Natural killer cell treated with Interleukin-12 subunit alpha and Interleukin-12 subunit beta and Interleukin-15 and Interleukin-18, amount 100 ng/mL, for 72 hours (primary cell): ENCODE results near the gene SOBP. TPM values are rescaled to one million over a fixed set of nuclear protein-coding genes. Genes with fewer than 3 reads are reported as not detected.

Source experiments
- ATAC-seq, 2 donors: fragments of 150-1000 bp; cut with Tn5 transposase in 1 of 2; sonication (Bioruptor Pico), chemical (Tn5 transposase) in 1 of 2; 2 replicates each; pipeline ENCODE4 v1.10.0; 2021
- DNase-seq: peaks from one replicate; pipeline ENCODE4 v3.0.0; 2022; ENCODE audit warnings: low spot score
- H3K27ac Mint-ChIP-seq, 2 donors: 1 replicate in 1 of 2; 2 replicates in 1 of 2; pipeline ENCODE4 v1.8.0; 2022; ENCODE audit warnings: mixed read lengths in 2 of 2, mild to moderate bottlenecking in 1 of 2, moderate library complexity in 1 of 2
- H3K27me3 Mint-ChIP-seq, 2 donors: 1 replicate in 1 of 2; 2 replicates in 1 of 2; pipeline ENCODE4 v1.8.0; 2022; ENCODE audit warnings: mixed read lengths in 2 of 2
- H3K36me3 Mint-ChIP-seq: one replicate; pipeline ENCODE4 v1.8.0; 2022; ENCODE audit warnings: mixed read lengths
- H3K4me1 Mint-ChIP-seq, 2 donors: 1 replicate in 1 of 2; 2 replicates in 1 of 2; pipeline ENCODE4 v1.8.0; 2022; ENCODE audit warnings: low read depth in 2 of 2, mixed read lengths in 2 of 2, mild to moderate bottlenecking in 1 of 2
- H3K4me3 Mint-ChIP-seq: one replicate; pipeline ENCODE4 v1.8.0; 2022; ENCODE audit warnings: mixed read lengths
- H3K9me3 Mint-ChIP-seq: 2 replicates; pipeline ENCODE4 v1.8.0; 2022; ENCODE audit warnings: mixed read lengths
- total RNA-seq, 2 donors: library from RNA; stranded (reverse); gene quantifications; one replicate each; pipeline ENCODE4 v1.2.3, GENCODE V29; 2022

The SOBP gene
- total RNA-seq, 2 donors from 2014 or later = 0.05 to 0.84 TPM

GRCh38 chr6:107698146-107698545 is 208.2 kb downstream of the SOBP start:
- no peaks in the 10 kb centered on the region for H3K36me3 Mint-ChIP-seq
- H3K4me1 Mint-ChIP-seq = peaks cover 4 to 11% of the 10 kb centered on the region in 2 donors
- DNase-seq = no peak
- H3K27ac Mint-ChIP-seq = no peak overlapping the region
- no peaks in the 10 kb centered on the region for H3K9me3 Mint-ChIP-seq
- ATAC-seq = no peak
- H3K4me3 Mint-ChIP-seq = no peak overlapping the region
- peaks cover 0 to 8% of the 10 kb centered on the region in 2 donors for H3K27me3 Mint-ChIP-seq

GRCh38 chr6:107699254-107699653 is 209.3 kb downstream of the SOBP start:
- DNase-seq (no peak), ATAC-seq (no peak)
- Mint-ChIP-seq H3K9me3 (no peaks in the 10 kb centered on the region), H3K27me3 (peaks cover 0 to 8% of the 10 kb centered on the region in 2 donors), H3K4me1 (peaks cover 4 to 12% of the 10 kb centered on the region in 2 donors), H3K36me3 (no peaks in the 10 kb centered on the region), H3K27ac (no peak overlapping the region), H3K4me3 (no peak overlapping the region)

- H3K4me3 Mint-ChIP-seq = no peak overlapping the region
- DNase-seq (no peak), ATAC-seq (no peak)
- H3K36me3 Mint-ChIP-seq = no peaks in the 10 kb centered on the region
- peaks cover 0 to 8% of the 10 kb centered on the region in 2 donors for H3K27me3 Mint-ChIP-seq
- H3K27ac Mint-ChIP-seq = no peak overlapping the region
- H3K4me1 Mint-ChIP-seq = peaks cover 4 to 15% of the 10 kb centered on the region in 2 donors
- no peaks in the 10 kb centered on the region for H3K9me3 Mint-ChIP-seq
These were observed 209.9 kb downstream of the SOBP start for GRCh38 chr6:107699697-107700325.

GRCh38 chr6:107703606-107704005 is 213.7 kb downstream of the SOBP start:
- no peak for DNase-seq
- ATAC-seq = no peak
- H3K27ac Mint-ChIP-seq = no peak overlapping the region
- H3K36me3 Mint-ChIP-seq = no peaks in the 10 kb centered on the region
- H3K27me3 Mint-ChIP-seq = no peaks in the 10 kb centered on the region
- H3K4me1 Mint-ChIP-seq = peaks cover 0 to 15% of the 10 kb centered on the region in 2 donors
- H3K9me3 Mint-ChIP-seq = no peaks in the 10 kb centered on the region
- no peak overlapping the region for H3K4me3 Mint-ChIP-seq

- Mint-ChIP-seq H3K4me3 (no peak overlapping the region), H3K27ac (no peak overlapping the region), H3K27me3 (no peaks in the 10 kb centered on the region), H3K36me3 (no peaks in the 10 kb centered on the region), H3K4me1 (peaks cover 0 to 12% of the 10 kb centered on the region in 2 donors), H3K9me3 (no peaks in the 10 kb centered on the region)
- no peak for ATAC-seq
- no peak for DNase-seq
These were observed 214.6 kb downstream of the SOBP start for GRCh38 chr6:107704347-107705013.

GRCh38 chr6:107706516-107707115 is 216.7 kb downstream of the SOBP start:
- Mint-ChIP-seq H3K4me1 (peaks cover 0 to 11% of the 10 kb centered on the region in 2 donors), H3K9me3 (no peaks in the 10 kb centered on the region), H3K36me3 (no peaks in the 10 kb centered on the region), H3K27ac (no peak overlapping the region), H3K4me3 (no peak overlapping the region), H3K27me3 (no peaks in the 10 kb centered on the region)
- ATAC-seq = no peak
- DNase-seq = no peak

GRCh38 chr6:107707346-107708275 is 217.7 kb downstream of the SOBP start:
- H3K27me3 Mint-ChIP-seq = no peaks in the 10 kb centered on the region
- H3K4me3 Mint-ChIP-seq = no peak overlapping the region
- DNase-seq (no peak), ATAC-seq (no peak)
- no peaks in the 10 kb centered on the region for H3K36me3 Mint-ChIP-seq
- H3K9me3 Mint-ChIP-seq = no peaks in the 10 kb centered on the region
- peaks cover 9 to 18% of the 10 kb centered on the region in 2 donors for H3K4me1 Mint-ChIP-seq
- no peak overlapping the region for H3K27ac Mint-ChIP-seq

GRCh38 chr6:107708435-107708834 is 218.5 kb downstream of the SOBP start:
- peaks cover 17 to 26% of the 10 kb centered on the region in 2 donors for H3K4me1 Mint-ChIP-seq

GRCh38 chr6:107709341-107709740 is 219.4 kb downstream of the SOBP start:
- DNase-seq = no peak
- Mint-ChIP-seq H3K4me3 (no peak overlapping the region), H3K36me3 (no peaks in the 10 kb centered on the region), H3K9me3 (no peaks in the 10 kb centered on the region), H3K27me3 (no peaks in the 10 kb centered on the region), H3K27ac (no peak overlapping the region), H3K4me1 (peaks cover 26 to 33% of the 10 kb centered on the region in 2 donors)
- no peak for ATAC-seq

More at GRCh38 chr6:107708435-107708834, 218.5 kb downstream of the SOBP start:
- H3K9me3 Mint-ChIP-seq = no peaks in the 10 kb centered on the region
- DNase-seq = no peak
- H3K36me3 Mint-ChIP-seq = no peaks in the 10 kb centered on the region
- no peaks in the 10 kb centered on the region for H3K27me3 Mint-ChIP-seq
- no peak overlapping the region for H3K27ac Mint-ChIP-seq
- ATAC-seq = no peak
- no peak overlapping the region for H3K4me3 Mint-ChIP-seq

Other genes with a start within 250 kb of the SOBP start
- 10 to 100 TPM; 12.2 to 16.2 TPM for gene PDSS2, start 30.6 kb upstream of the SOBP start, total RNA-seq